ENCODE measurements around the gene EREG.
"Not testable (repeated sequence)": the region's sequence is repeated elsewhere in the genome, so short reads cannot be mapped to it uniquely, and the experiment has no call there.

The EREG gene, protein sequence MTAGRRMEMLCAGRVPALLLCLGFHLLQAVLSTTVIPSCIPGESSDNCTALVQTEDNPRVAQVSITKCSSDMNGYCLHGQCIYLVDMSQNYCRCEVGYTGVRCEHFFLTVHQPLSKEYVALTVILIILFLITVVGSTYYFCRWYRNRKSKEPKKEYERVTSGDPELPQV

GRCh38 chr4:74364652-74365491, at the start of gene EREG:
Gene EREG, plus strand, starts transcription at chr4:74365145. Its CDS starts 164 bp downstream, at chr4:74365309.
- DNase-seq (ENCODE audit: low read depth) = peak; percentile 30

GRCh38 chr4:74315376-74315775, 49.6 kb upstream of the EREG start:
- no peak for DNase-seq (ENCODE audit: low read depth)

GRCh38 chr4:74316397-74316796, 48.5 kb upstream of the EREG start:
- peak; percentile 13 for DNase-seq (ENCODE audit: low read depth)

- DNase-seq (ENCODE audit: low read depth) = peak; percentile 6
Measured at GRCh38 chr4:74317616-74318246, 47.2 kb upstream of the EREG start.

GRCh38 chr4:74318276-74318675, 46.7 kb upstream of the EREG start:
- no peak for DNase-seq (ENCODE audit: low read depth)

DNA sequence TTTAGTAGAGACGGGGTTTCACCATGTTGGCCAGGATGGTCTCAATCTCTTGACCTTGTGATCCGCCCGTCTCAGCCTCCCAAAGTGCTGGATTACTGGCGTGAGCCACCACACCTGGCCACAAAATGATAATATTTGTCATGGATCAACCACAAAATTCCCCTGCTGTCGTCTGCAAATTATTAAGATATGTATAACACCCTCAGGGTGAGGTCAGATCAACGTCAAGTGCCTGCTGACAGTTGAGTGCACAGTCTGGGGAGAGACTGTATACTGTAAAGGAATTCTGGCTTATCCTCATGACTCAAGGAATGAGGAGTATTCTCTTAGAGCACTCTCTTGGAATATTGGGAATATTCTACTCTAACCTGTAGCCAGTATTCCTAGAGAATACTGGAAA, 45.5 kb upstream of the EREG start:
- DNase-seq (ENCODE audit: low read depth) = peak; percentile 5

DNA sequence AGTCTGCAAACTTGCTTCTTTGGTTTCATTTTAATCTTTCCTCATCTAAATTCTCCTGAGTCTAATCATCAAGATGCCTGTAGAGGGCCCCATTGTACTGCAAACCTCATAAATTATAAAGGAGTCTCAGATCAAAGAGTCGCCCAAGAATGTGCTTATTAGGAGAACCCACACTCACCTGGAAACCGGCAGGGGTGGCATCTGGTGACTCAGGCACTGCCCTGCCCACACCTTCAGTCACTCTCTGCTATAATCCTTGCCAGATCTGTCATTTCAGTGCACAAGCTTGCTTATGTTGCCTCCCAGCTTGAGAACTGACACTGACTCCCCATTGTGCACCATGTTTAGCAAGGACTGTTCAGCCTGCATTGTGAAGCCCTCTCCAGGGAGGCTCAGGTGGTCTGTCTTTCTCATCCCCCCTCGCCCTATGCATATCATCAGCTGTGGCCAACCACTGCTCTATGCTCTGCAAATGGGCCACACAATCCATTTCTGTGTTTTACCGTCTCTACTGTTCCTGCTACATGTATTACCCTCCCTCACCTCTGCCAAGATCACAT, 44.3 kb upstream of the EREG start:
- DNase-seq (ENCODE audit: low read depth) = peak; percentile 67

DNA sequence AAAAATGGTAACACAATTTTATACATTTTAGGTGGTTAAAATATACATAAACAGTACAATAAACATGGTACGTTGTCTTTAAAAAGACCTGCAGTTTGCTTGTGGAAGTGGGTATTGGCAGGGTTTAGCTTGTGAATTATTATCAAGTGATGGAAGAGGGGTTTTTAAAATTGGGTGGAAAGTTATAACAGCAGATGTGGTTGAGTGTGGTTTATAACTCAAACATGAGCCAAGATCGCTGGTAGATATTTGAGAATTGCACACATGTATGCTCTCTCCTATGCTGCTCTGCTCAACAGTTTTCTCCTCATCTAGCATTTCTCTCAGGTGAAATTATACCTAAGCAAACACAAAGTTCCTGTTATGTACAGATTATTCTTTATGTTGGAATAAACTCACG, 42.6 kb upstream of the EREG start:
- no peak for DNase-seq (ENCODE audit: low read depth)

- DNase-seq (ENCODE audit: low read depth) = no peak
Measured at GRCh38 chr4:74323663-74324062, 41.3 kb upstream of the EREG start.

- no peak for DNase-seq (ENCODE audit: low read depth)
Measured at GRCh38 chr4:74324262-74324661, 40.7 kb upstream of the EREG start.

- no peak for DNase-seq (ENCODE audit: low read depth)
Measured at GRCh38 chr4:74325886-74326285, 39.1 kb upstream of the EREG start.

GRCh38 chr4:74327762-74328161, 37.2 kb upstream of the EREG start:
- DNase-seq (ENCODE audit: low read depth) = peak; percentile 67

DNA sequence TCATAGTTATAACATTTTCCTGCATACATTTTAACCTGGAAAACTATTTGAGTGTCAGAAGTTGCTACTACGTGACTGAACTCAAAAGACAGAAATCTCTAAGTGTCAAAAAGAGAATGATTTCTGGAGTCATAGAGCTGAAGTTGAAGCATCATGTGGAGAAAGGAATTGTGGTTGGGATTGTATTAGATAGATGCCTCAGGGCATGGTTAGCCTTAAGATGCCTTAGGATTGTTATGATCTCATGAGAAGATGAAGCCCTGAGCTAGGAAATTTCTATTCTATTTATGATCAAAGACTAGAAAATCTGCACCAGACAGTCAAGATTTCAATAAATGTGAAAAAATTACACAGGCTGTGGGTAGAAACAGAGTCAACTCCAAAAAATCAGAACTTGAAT, 36.4 kb upstream of the EREG start:
- DNase-seq (ENCODE audit: low read depth) = peak; percentile 72

DNA sequence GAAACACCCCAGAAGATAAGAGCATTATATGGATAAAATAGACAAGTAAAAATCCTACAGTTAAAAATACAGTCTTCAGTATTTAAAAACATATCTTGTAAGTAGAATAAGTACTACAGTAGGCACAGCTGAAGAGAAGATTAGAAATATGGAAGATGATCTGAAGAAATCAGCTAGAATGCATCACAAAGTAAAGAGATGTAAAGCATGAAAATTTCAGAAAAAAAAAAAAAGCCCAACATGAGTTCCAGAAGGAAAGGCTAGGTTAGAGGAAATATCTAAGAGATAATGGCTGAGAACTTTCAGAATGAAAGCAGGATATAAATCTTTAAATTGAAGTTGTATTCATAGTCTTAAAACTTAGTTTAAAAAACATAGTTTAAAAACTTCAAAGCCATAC, 35.6 kb upstream of the EREG start:
- DNase-seq (ENCODE audit: low read depth) = no peak

DNA sequence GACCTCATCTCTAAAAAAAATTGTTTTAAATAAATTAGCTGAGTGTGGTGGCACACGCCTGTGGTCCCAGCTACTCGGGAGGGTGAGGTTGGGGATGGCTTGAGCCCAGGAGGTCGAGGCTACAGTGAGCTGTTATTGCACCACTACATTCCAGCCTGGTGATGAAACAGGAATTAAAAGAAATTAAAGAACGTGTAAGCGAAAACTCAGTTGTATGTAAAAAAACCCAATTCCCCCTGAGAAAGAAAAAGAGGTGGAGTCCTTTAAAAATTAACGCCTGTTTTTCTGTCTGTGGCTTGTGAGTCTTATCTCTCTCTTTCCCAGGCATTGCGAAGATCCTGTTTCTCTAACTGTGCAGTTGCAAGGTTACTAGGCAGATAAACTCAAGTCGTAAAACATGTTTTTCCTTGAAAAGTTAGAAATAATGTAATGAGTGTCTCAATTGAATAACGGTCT, 34.6 kb upstream of the EREG start:
- peak; percentile 25 for DNase-seq (ENCODE audit: low read depth)

DNA sequence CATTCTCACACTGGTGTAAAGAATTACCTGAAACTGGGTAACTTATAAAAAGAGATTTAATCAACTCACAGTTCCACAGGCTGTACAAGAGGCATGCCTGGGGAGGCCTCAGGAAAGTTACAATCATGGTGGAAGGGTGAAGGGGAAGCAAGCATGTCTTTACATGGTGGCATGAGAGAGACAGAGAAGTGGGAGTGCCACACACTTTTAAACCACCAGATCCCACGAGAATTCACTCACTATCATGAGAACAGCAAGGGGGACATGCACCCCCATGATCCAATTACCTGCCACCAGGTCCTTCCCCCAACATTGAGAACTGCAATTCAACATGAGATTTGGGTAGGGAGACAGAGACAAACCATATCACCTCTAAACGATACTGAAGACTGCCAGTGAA, 33.7 kb upstream of the EREG start:
- DNase-seq (ENCODE audit: low read depth) = no peak

- no peak for DNase-seq (ENCODE audit: low read depth)
Measured at GRCh38 chr4:74331944-74332343, 33.0 kb upstream of the EREG start.

GRCh38 chr4:74334636-74335035, 30.3 kb upstream of the EREG start:
- no peak for DNase-seq (ENCODE audit: low read depth)

DNA sequence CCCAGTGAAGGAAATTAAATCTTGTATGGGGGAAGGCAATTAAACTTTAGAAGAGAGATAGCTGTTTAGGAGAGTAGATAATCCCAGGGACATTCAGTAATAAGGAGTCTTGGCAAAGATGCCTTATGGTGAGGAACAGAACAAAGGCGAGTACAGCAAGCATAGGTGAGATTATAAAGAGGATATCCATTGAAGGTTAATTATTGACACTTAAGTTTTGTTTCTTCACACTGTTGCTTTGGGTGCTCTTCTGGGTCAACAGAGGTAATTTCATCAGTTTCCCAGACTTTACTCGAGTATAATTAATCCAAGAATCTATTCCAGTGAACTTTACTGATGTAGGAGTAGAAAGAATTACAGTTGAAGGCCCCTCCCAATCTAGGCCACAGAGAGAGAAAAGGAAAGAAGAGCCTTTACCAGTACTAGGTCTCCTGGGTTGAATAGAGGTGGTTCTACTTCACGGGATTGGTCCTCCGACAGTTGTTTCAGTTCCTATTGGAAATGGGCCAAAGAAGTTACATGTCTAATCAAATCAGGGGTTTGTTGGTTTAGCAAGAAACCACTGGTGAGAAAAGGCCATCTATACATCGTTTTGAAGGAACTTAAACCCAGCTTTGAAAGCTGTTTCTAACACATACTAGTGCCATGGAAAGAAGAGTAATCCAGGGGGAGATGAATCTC, 29.5 kb upstream of the EREG start:
- DNase-seq (ENCODE audit: low read depth) = no peak

GRCh38 chr4:74338792-74339333, 26.1 kb upstream of the EREG start:
- DNase-seq (ENCODE audit: low read depth) = no peak

DNA sequence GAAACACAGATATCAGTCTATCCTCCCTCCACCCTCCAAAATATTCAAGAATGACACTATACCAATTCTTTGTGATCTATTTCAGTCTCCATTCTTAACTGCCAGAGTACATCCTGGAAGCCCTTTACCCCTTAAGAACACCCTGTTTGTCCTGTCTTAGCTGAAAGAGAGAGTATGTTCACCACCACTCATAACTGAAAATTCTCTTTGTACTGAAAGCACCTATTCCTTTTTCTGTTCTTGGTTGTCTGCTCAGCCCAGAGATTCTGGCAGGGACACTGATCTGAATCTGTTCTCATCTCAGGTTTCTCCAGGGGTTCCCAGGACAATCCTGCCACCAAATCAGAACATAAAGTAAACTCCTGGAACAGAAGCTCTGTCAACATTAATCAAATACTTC, 25.4 kb upstream of the EREG start:
- DNase-seq (ENCODE audit: low read depth) = no peak

GRCh38 chr4:74340421-74340820, 24.5 kb upstream of the EREG start:
- DNase-seq (ENCODE audit: low read depth) = not testable (repeated sequence)
